ENCODE measurements around the gene TRNAU1AP. TPM values are rescaled to one million over a fixed set of nuclear protein-coding genes. Genes with fewer than 3 reads are reported as not detected.

Gene TRNAU1AP
- total and polyA plus RNA-seq, 2 of the 13 experiments (the other 11 are each of a cell fraction or from before 2014, with no cell fraction given) = 29.0 to 42.9 TPM

GRCh38 chr1:28581531-28582247 lies 28.8 kb downstream of the TRNAU1AP start:
- peak overlapping the region; percentile 95 to 99 (median 96) for H3K4me3 ChIP-seq (replicated peaks in 1 of 3; ENCODE audit: insufficient read depth in 1 of 3, low read depth in 2 of 3, low read length in 3 of 3)
- H3K4me1 ChIP-seq (ENCODE audit: insufficient read depth, low read length) = peaks cover 45% of the 10 kb centered on the region
- H3K36me3 ChIP-seq (replicated peaks in 1 of 2; ENCODE audit: control insufficient read depth in 1 of 2, insufficient read depth in 2 of 2, low read length in 2 of 2) = peaks cover 13 to 39% of the 10 kb centered on the region in 2 experiments
- WGBS (ENCODE audit: low lambda C conversion rate) = 10% methylated on average over 2 of the region's 75 CpGs
- POLR2A ChIA-PET = interaction anchor here (0.6 to 6.6 kb wide), 47 partner anchors 8 to 1899 kb away, joined by 3 to 139 read pairs (median 5); partner anchors contain the start of genes ATP5IF1, GMEB1, MED18 and PHACTR4
- CTCF ChIA-PET (ENCODE audit: low intra/inter-chr PET ratio, low total read pairs) = no interaction called here
- no peak for FAIRE-seq
- H3K27me3 ChIP-seq (ENCODE audit: control insufficient read depth in 1 of 2, insufficient read depth in 2 of 2, low read length in 2 of 2) = peaks cover 0 to 3% of the 10 kb centered on the region in 2 experiments; a peak in 1 of 5 replicates
- peak overlapping the region; percentile 96 for H3K9ac ChIP-seq (ENCODE audit: insufficient read depth, low read depth, low read length)
- H3K27ac ChIP-seq (ENCODE audit: extremely low read length, insufficient read depth, low read length) = peak overlapping the region; percentile 71
- no peak overlapping the region for H2AFZ ChIP-seq (ENCODE audit: low read length)
- H4K20me1 ChIP-seq (ENCODE audit: insufficient read depth, low read length) = peaks cover 45% of the 10 kb centered on the region
- intact Hi-C loops (cut with micrococcal nuclease; ENCODE audit: unreplicated experiment) = loop anchor here (2.0 kb wide), 1 partner anchor 29 kb away; the partner anchor contains the start of gene TRNAU1AP
- peaks cover 28% of the 10 kb centered on the region for H3K79me2 ChIP-seq (ENCODE audit: insufficient read depth, low read length)
- peak; percentile 88 for DNase-seq (ENCODE audit: low spot score)
- BruUV-seq (replicated peaks) = no TSS peak
- ATAC-seq = peak; percentile 88
- in situ Hi-C loops (cut with HindIII; ENCODE audit: extremely low pct_ligation_motif_present, low pct_unique_long_range_greater_than_20kb) = loop anchor here (25.0 kb wide), 1 partner anchor 344 kb away; the partner anchor contains the start of genes ATP5IF1 and DNAJC8
- H3K9me3 ChIP-seq (ENCODE audit: low read length) = no peaks in the 10 kb centered on the region
- peak overlapping the region; percentile 88 for H3K4me2 ChIP-seq (ENCODE audit: low read depth, low read length)
- TF ChIP-seq ZNF589 (CRISPR knock-in tag; conservative IDR thresholded peaks at IDR 0.05) (peak; percentile 61), HINFP (CRISPR knock-in tag; IDR thresholded peaks at IDR 0.05; ENCODE audit: low read depth) (no peak; the same call in 1 of the 2 replicates), ZNF280B (CRISPR knock-in tag; IDR thresholded peaks at IDR 0.05; ENCODE audit: borderline replicate concordance) (peak; percentile 94; the same call in 1 of the 2 replicates), ZHX1 (CRISPR knock-in tag; IDR thresholded peaks at IDR 0.05; ENCODE audit: low read depth) (peak; percentile 89), CBX2 (IDR thresholded peaks at IDR 0.05; ENCODE audit: low read depth, low read length) (no peak), CBX2 (CRISPR knock-in tag; IDR thresholded peaks at IDR 0.05; ENCODE audit: low read depth) (no peak), SMAD3 (CRISPR knock-in tag; IDR thresholded peaks at IDR 0.05) (peak; percentile 87), NR3C1 (CRISPR knock-in tag; IDR thresholded peaks at IDR 0.05) (no peak), ZNF138 (CRISPR knock-in tag; IDR thresholded peaks at IDR 0.05; ENCODE audit: low read depth) (no peak)
- TF ChIP-seq, protein P1, sequence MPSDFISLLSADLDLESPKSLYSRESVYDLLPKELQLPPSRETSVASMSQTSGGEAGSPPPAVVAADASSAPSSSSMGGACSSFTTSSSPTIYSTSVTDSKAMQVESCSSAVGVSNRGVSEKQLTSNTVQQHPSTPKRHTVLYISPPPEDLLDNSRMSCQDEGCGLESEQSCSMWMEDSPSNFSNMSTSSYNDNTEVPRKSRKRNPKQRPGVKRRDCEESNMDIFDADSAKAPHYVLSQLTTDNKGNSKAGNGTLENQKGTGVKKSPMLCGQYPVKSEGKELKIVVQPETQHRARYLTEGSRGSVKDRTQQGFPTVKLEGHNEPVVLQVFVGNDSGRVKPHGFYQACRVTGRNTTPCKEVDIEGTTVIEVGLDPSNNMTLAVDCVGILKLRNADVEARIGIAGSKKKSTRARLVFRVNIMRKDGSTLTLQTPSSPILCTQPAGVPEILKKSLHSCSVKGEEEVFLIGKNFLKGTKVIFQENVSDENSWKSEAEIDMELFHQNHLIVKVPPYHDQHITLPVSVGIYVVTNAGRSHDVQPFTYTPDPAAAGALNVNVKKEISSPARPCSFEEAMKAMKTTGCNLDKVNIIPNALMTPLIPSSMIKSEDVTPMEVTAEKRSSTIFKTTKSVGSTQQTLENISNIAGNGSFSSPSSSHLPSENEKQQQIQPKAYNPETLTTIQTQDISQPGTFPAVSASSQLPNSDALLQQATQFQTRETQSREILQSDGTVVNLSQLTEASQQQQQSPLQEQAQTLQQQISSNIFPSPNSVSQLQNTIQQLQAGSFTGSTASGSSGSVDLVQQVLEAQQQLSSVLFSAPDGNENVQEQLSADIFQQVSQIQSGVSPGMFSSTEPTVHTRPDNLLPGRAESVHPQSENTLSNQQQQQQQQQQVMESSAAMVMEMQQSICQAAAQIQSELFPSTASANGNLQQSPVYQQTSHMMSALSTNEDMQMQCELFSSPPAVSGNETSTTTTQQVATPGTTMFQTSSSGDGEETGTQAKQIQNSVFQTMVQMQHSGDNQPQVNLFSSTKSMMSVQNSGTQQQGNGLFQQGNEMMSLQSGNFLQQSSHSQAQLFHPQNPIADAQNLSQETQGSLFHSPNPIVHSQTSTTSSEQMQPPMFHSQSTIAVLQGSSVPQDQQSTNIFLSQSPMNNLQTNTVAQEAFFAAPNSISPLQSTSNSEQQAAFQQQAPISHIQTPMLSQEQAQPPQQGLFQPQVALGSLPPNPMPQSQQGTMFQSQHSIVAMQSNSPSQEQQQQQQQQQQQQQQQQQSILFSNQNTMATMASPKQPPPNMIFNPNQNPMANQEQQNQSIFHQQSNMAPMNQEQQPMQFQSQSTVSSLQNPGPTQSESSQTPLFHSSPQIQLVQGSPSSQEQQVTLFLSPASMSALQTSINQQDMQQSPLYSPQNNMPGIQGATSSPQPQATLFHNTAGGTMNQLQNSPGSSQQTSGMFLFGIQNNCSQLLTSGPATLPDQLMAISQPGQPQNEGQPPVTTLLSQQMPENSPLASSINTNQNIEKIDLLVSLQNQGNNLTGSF (CRISPR knock-in tag; IDR thresholded peaks at IDR 0.05) = 0 out of 2 replicates have a peak, but pooled peaks have one; percentile 65
